GM23338 (cell line): Measurements from ENCODE around the gene LENEP.

ENCODE experiments used
- CREB1 ChIP-seq: fragments of 250-450 bp; sonication (Bioruptor Pico); IDR thresholded peaks from 2 replicates; pipeline ENCODE4 v1.5.0; 2020; ENCODE audit warnings: low read depth, mild to moderate bottlenecking, moderate library complexity
- EZH2 ChIP-seq: fragments of 200-600 bp; sonication (generic); IDR thresholded peaks from one replicate; pipeline ENCODE4 v1.8.0; 2017; ENCODE audit warnings: antibody characterized with exemption, mild to moderate bottlenecking, low read depth; ENCODE audit not compliant: unreplicated experiment
- EZH2phosphoT487 ChIP-seq: fragments of 200-600 bp; sonication (generic); IDR thresholded peaks from one replicate; pipeline ENCODE4 v1.8.1; 2018; ENCODE audit warnings: antibody characterized with exemption; ENCODE audit not compliant: unreplicated experiment
- JUNB ChIP-seq: IDR thresholded peaks from one replicate; pipeline ENCODE4 v1.6.1; 2016; ENCODE audit warnings: antibody characterized with exemption; ENCODE audit not compliant: unreplicated experiment
- NANOG ChIP-seq: IDR thresholded peaks from 2 replicates; pipeline ENCODE4 v1.6.1; 2016; ENCODE audit warnings: antibody characterized with exemption, borderline replicate concordance
- POLR2AphosphoS5 ChIP-seq: IDR thresholded peaks from 2 replicates; pipeline ENCODE4 v1.6.1; 2016; ENCODE audit warnings: antibody characterized with exemption, low read depth
- TF ChIP-seq, protein P1 (sequence below), 2 experiments: fragments of 200-600 bp in 1 of 2; sonication (generic) in 1 of 2; conservative IDR thresholded peaks; 2 replicates each; pipeline versions ENCODE4 v1.5.1 to v1.6.1; 2016 to 2017; ENCODE audit warnings: antibody characterized with exemption in 2 of 2, low read depth in 2 of 2, mild to moderate bottlenecking in 2 of 2, moderate library complexity in 1 of 2
- TF ChIP-seq, protein P2 (sequence below): IDR thresholded peaks from one replicate; pipeline ENCODE4 v1.6.1; 2018; ENCODE audit warnings: antibody characterized with exemption; ENCODE audit not compliant: unreplicated experiment

DNA sequence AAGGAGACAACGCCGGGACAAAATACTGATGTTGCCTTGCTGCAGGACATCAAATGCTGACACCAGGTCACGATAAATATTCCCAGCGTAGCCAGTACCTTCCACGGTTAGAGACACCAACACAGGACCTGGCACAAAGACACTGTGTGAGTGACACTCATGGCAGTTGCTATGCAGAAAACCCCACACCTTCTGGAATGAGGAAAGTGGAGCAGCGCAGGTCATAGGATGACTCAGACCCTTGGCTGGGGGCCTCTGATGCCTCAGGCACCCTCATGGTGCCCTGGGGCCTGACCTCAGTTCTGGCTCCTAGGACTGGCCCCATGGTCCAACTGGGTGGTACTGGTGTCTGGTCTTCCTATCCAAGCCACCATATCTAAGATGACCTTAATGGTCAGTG, 33.2 kb downstream of the LENEP start:
- TF ChIP-seq EZH2 (no peak), EZH2phosphoT487 (no peak), POLR2AphosphoS5 (no peak), JUNB (no peak), CREB1 (CRISPR knock-in tag) (no peak), NANOG (no peak)
- TF ChIP-seq, protein P1, sequence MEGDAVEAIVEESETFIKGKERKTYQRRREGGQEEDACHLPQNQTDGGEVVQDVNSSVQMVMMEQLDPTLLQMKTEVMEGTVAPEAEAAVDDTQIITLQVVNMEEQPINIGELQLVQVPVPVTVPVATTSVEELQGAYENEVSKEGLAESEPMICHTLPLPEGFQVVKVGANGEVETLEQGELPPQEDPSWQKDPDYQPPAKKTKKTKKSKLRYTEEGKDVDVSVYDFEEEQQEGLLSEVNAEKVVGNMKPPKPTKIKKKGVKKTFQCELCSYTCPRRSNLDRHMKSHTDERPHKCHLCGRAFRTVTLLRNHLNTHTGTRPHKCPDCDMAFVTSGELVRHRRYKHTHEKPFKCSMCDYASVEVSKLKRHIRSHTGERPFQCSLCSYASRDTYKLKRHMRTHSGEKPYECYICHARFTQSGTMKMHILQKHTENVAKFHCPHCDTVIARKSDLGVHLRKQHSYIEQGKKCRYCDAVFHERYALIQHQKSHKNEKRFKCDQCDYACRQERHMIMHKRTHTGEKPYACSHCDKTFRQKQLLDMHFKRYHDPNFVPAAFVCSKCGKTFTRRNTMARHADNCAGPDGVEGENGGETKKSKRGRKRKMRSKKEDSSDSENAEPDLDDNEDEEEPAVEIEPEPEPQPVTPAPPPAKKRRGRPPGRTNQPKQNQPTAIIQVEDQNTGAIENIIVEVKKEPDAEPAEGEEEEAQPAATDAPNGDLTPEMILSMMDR (conservative IDR thresholded peaks at IDR 0.05; ENCODE audit: low read depth in 2 of 2): no peak
- TF ChIP-seq, protein P2, sequence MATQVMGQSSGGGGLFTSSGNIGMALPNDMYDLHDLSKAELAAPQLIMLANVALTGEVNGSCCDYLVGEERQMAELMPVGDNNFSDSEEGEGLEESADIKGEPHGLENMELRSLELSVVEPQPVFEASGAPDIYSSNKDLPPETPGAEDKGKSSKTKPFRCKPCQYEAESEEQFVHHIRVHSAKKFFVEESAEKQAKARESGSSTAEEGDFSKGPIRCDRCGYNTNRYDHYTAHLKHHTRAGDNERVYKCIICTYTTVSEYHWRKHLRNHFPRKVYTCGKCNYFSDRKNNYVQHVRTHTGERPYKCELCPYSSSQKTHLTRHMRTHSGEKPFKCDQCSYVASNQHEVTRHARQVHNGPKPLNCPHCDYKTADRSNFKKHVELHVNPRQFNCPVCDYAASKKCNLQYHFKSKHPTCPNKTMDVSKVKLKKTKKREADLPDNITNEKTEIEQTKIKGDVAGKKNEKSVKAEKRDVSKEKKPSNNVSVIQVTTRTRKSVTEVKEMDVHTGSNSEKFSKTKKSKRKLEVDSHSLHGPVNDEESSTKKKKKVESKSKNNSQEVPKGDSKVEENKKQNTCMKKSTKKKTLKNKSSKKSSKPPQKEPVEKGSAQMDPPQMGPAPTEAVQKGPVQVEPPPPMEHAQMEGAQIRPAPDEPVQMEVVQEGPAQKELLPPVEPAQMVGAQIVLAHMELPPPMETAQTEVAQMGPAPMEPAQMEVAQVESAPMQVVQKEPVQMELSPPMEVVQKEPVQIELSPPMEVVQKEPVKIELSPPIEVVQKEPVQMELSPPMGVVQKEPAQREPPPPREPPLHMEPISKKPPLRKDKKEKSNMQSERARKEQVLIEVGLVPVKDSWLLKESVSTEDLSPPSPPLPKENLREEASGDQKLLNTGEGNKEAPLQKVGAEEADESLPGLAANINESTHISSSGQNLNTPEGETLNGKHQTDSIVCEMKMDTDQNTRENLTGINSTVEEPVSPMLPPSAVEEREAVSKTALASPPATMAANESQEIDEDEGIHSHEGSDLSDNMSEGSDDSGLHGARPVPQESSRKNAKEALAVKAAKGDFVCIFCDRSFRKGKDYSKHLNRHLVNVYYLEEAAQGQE: no peak
